ENCODE results near the gene AADACL4.
"Not testable (repeated sequence)": the region's sequence is repeated elsewhere in the genome, so short reads cannot be mapped to it uniquely, and the experiment has no call there.

AADACL4 gene

DNA sequence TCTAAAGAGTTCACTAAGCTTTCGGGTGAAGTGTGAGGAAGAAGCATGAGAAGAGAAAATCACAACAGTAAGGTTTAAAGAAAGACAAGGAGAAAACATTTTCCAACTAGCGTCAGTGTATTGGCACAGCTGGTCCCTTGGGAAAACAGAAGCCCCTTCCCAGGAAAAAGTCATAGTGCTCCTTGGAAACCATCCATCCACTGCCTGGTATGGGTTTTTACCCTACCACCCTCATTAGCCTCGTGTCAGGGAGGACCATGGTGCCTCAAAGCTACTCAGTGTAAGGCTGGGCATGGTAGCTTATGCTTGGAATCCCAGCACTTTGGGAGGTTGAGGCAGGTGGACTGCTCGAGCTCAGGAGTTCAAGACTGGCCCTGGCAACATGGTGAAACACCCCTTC lies 12.7 kb downstream of the AADACL4 start:
- H3K4me3 ChIP-seq (ENCODE audit: low read depth, low read length): no peak overlapping the region
- TF ChIP-seq, protein P1, sequence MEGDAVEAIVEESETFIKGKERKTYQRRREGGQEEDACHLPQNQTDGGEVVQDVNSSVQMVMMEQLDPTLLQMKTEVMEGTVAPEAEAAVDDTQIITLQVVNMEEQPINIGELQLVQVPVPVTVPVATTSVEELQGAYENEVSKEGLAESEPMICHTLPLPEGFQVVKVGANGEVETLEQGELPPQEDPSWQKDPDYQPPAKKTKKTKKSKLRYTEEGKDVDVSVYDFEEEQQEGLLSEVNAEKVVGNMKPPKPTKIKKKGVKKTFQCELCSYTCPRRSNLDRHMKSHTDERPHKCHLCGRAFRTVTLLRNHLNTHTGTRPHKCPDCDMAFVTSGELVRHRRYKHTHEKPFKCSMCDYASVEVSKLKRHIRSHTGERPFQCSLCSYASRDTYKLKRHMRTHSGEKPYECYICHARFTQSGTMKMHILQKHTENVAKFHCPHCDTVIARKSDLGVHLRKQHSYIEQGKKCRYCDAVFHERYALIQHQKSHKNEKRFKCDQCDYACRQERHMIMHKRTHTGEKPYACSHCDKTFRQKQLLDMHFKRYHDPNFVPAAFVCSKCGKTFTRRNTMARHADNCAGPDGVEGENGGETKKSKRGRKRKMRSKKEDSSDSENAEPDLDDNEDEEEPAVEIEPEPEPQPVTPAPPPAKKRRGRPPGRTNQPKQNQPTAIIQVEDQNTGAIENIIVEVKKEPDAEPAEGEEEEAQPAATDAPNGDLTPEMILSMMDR (IDR thresholded peaks at IDR 0.05; ENCODE audit: low read depth, low read length, missing control alignments): no peak
- no peak for DNase-seq (ENCODE audit: low read depth)

DNA sequence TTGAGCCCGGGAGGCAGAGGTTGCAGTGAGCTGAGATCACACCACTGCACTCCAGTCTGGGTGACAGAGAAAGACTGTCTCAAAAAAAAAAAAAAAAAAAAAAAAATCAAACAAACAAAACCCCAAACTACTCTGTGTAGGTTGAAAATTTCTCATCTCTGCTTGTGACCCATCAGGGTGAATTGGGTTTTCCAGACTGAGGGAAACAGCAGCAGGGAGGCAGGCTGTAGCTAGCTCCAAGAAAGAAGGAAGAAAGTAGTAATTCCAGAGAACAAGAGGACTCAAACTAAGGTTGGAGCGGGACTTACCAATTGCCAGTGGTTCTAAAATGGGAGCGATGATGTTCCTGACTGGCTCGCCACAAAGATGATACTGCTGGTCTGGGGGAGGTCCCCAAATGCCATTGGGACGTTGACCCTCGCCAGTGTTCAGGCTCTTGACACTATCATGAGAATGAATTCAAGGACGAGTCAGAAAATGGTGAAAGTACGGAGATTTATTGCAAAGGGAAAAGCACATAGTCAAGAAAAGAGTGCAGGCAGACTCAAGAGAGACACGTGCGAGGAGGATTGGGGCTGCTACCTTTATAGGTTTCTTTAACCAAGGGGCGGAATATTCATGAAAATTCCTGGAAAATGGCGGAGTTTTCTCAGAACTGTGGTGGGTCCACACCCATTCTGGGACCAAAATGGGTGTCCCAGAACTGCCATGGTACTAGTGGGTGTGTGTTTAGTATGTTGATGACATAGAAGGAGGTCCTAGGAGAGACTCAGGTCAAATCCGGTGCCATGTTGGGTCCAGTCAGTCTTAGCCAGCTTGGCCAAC lies 13.4 kb downstream of the AADACL4 start:
- no peak overlapping the region for H3K4me3 ChIP-seq (ENCODE audit: low read depth, low read length)
- DNase-seq (ENCODE audit: low read depth): no peak
- TF ChIP-seq, protein P1 (IDR thresholded peaks at IDR 0.05; ENCODE audit: low read depth, low read length, missing control alignments): no peak

DNA sequence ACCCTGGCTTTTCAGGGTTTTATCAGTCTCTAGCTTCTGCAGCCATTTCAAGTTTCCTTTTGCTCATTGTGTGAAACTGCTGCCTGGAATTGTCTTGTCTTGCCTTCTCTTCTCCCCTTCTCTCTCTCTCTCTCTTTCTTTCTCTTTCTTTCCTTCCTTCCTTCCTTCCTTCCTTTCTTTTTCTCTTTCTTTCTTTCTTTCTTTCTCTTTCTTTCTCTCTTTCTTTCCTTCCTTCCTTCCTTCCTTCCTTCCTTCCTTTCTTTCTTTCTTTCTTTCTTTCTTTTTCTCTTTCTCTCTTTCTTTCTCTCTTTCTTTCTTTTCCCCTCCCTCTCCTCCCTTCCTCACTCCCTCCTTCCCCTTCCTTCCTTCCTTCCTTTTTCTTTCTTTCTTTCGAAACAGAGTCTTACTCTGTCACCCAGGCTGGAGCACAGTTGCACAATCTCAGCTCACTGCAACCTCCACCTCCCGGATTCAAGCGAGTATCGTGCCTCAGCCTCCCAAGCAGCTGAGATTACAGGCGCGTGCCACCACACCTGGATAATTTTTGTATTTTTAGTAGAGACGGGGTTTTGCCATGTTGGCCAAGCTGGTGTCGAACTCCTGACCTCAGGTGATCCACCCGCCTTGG lies 14.1 kb downstream of the AADACL4 start:
- not testable (repeated sequence) for DNase-seq (ENCODE audit: low read depth); H3K4me3 ChIP-seq (ENCODE audit: low read depth, low read length)

DNA sequence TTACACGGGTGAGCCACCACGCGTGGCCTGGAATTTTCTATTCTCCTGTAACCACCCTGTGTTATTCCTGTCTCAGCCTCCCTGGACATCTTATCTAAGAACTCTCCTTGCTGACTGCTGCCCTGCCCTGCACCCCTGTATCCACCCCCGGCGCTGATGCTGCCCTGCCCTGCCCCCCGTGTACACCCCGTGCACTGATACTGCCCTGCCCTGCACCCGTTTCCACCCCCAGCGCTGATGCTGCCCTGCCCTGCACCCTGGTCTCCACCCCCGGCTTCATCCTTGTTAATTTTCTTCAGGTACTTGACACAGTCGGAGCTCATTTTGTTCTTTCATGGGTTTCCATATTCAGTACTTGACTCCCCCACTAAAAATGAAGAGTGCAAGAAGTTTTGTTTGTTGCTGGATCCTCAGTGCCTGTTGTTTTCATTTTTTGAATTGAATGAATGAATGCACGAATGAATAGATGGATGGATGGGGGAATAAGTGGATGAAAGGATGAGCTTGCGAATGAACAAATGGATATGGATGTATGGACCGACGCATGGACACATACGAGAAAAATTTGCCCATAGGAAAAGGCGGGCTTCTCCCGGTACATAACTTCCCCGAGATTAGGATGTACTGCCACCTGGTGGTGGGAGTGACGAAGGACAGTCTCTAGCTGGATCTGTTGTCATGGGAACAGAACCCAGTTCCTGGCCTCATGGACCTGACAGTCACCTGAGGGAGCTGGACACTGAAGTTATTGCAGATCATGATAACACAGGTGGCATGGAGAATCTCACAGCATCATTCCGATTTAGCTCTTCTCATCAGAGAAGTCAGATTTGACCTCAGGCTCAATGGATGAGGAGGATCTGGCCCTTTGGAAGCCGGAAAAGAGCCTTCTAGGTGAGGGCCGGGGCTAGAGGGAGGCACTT lies 14.9 kb downstream of the AADACL4 start:
- peak; percentile 38 for DNase-seq (ENCODE audit: low read depth)
- no peak overlapping the region for H3K4me3 ChIP-seq (ENCODE audit: low read depth, low read length)

DNA sequence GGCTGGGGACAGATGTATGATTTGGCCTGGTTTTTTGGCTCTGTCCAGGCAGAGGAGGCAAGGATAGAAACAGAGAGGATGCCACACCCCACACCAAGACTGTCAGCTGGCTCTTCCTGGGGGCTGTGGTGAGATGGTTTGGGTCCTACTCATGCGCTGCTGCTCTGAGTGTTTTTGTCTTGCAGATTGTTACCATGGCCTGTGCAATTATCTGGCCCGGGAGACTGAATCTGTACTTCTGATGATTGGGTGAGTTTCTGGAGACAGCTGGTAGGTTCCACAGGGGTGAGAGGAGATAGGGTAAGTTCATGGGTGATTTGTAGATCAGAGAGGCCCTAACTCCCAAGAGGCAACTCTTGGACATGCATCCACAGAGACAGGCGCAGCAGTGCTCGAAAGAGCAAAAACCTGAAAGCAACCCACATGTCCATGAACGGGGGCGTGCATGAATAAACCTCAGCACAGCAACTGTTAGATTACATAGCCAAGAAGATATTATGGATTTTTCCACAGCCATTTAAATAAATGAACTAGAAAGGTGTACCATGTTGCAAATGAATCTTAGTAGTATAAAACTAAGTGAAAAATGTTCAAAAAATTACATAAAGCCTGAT lies 17.8 kb downstream of the AADACL4 start:
- no peak overlapping the region for H3K4me3 ChIP-seq (ENCODE audit: low read depth, low read length)
- TF ChIP-seq, protein P1 (IDR thresholded peaks at IDR 0.05; ENCODE audit: low read depth, low read length, missing control alignments): no peak
- DNase-seq (ENCODE audit: low read depth): no peak

More for the DNA sequence above, 14.9 kb downstream of the AADACL4 start:
- TF ChIP-seq, protein P1 (IDR thresholded peaks at IDR 0.05; ENCODE audit: low read depth, low read length, missing control alignments): peak; percentile 91

DNA sequence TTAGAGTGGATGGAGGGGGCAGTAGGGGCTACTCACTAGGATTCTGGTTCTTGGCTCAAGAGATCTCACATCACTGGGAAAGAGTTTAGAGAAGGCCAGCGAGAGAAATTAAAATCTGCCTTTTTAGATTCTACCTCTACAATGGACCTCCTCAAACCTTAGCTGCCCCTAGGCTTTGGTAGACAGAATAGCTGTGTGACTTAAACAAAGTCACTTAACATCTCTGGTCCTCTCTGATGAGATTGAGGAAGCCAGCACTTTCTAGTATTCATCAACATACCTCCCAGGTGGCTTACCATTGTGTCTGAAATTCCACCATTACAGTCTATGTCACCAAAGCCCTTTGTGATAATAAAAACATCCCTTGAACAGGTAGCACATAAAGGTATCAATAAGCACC lies 18.7 kb downstream of the AADACL4 start:
- H3K4me3 ChIP-seq (ENCODE audit: low read depth, low read length): no peak overlapping the region
- no peak for DNase-seq (ENCODE audit: low read depth)
- TF ChIP-seq, protein P1 (IDR thresholded peaks at IDR 0.05; ENCODE audit: low read depth, low read length, missing control alignments): no peak
